NK-92 (cell line): ENCODE data around the gene CDK3.
"Not testable (repeated sequence)": the region's sequence is repeated elsewhere in the genome, so short reads cannot be mapped to it uniquely, and the experiment has no call there.

Experiments
- DNase-seq: peaks from one replicate; lab custom pipeline; 2025; ENCODE audit not compliant: unreplicated experiment; lab: John Stamatoyannopoulos, UW

CDK3 gene

GRCh38 chr17:76000755-76001521, at the start of gene CDK3:
CDK3 (plus strand) TSS chr17:76000855; CDS start chr17:76001426, 571 bp downstream.
- no peak for DNase-seq

GRCh38 chr17:75950855-75951554, 49.6 kb upstream of the CDK3 start:
- DNase-seq, result no peak

- DNase-seq, result no peak
Observed at GRCh38 chr17:75959051-75959838, 41.4 kb upstream of the CDK3 start.

GRCh38 chr17:75959839-75960511, 40.7 kb upstream of the CDK3 start:
- DNase-seq, result no peak

GRCh38 chr17:75965468-75965867, 35.2 kb upstream of the CDK3 start:
- no peak for DNase-seq

- DNase-seq, result not testable (repeated sequence)
Observed at GRCh38 chr17:75969044-75969443, 31.6 kb upstream of the CDK3 start.

GRCh38 chr17:75970011-75970523, 30.6 kb upstream of the CDK3 start:
- DNase-seq, result no peak

- no peak for DNase-seq
Observed at GRCh38 chr17:75970626-75971025, 30.0 kb upstream of the CDK3 start.

GRCh38 chr17:75975187-75975586, 25.5 kb upstream of the CDK3 start:
- DNase-seq, result not testable (repeated sequence)

GRCh38 chr17:75975757-75976174, 24.9 kb upstream of the CDK3 start:
- DNase-seq, result no peak

- no peak for DNase-seq
Observed at GRCh38 chr17:75976175-75976848, 24.3 kb upstream of the CDK3 start.

- DNase-seq, result peak; percentile 62
Observed at GRCh38 chr17:75978938-75979704, 21.5 kb upstream of the CDK3 start, which contains the start of the genes ACOX1 and TEN1. ACOX1 (minus strand) TSS chr17:75979166; CDS start chr17:75979073, 93 bp downstream. TEN1 (plus strand) TSS chr17:75979240; CDS start chr17:75986193, 6,953 bp downstream.

- DNase-seq, result no peak
Observed at GRCh38 chr17:75979705-75980187, 20.9 kb upstream of the CDK3 start.

GRCh38 chr17:75980188-75981018, 20.3 kb upstream of the CDK3 start:
- no peak for DNase-seq

- no peak for DNase-seq
Observed at GRCh38 chr17:75981019-75981615, 19.5 kb upstream of the CDK3 start.

GRCh38 chr17:75983501-75984181, 17.0 kb upstream of the CDK3 start:
- DNase-seq, result no peak

- DNase-seq, result no peak
Observed at GRCh38 chr17:75985986-75986385, 14.7 kb upstream of the CDK3 start.
